LNCaP clone FGC (cell line): Measurements from ENCODE around the gene GTPBP4.
A peak's percentile ranks its signal among the peaks of the same experiment; 100 is the strongest.

Experiments used
- DNase-seq: peaks from one replicate; pipeline ENCODE4 v3.0.0-alpha.2; 2011; ENCODE audit warnings: low read depth
- H3K4me3 ChIP-seq: 2 replicates; pipeline ENCODE4 v1.5.1; 2011; ENCODE audit warnings: mild to moderate bottlenecking, low read depth, low read length, control low read depth
- CTCF ChIP-seq: IDR thresholded peaks from 2 replicates; pipeline ENCODE4 v1.5.1; 2012; ENCODE audit warnings: mild to moderate bottlenecking; ENCODE audit not compliant: control insufficient read depth, insufficient read depth; ENCODE audit errors: extremely low read depth

Gene GTPBP4

GRCh38 chr10:1044964-1045363 is 56.7 kb downstream of the GTPBP4 start:
- no peak overlapping the region for H3K4me3 ChIP-seq
- no peak for DNase-seq
- TF ChIP-seq CTCF: no peak

DNA sequence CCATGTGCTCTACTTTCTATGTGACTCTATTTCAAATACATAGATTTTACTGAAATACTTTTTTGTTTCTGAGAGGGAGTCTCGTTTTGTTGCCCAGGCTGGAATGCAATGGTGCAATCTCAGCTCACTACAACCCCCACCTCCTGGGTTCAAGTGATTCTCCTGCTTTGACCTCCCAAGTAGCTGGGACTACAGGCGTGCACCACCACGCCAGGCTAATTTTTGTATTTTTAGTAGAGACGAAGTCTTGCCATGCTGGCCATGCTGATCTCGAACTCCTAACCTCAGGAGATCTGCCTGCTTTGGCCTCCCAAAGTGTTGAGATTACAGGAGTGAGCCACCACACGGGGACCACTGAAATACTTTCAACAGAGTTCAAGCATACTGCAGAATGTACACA is 57.2 kb downstream of the GTPBP4 start:
- H3K4me3 ChIP-seq: no peak overlapping the region
- no peak for DNase-seq
- TF ChIP-seq CTCF: no peak

DNA sequence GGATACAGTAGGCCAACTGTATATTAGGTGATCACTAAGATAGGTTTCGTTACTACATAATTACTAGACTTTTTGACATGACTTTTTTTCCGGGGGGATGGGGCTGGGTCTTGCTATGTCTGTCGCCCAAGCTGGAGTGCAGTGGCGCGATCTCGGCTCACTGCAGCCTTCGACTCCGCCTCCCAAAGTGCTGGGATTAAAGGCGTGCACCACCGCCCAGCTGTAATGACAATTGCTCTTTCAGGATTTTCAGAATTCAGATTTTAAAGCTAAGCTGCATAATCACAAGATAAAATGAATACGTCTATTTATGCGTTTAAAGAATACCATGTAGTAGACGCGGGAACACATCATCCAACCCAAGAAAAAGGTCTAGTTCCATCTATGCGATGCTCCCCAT is 59.7 kb downstream of the GTPBP4 start:
- DNase-seq: no peak
- peak overlapping the region; percentile 81 for H3K4me3 ChIP-seq
- no peak for TF ChIP-seq CTCF

- TF ChIP-seq CTCF: no peak
- H3K4me3 ChIP-seq: peak overlapping the region; percentile 81
- DNase-seq: no peak
Observed at GRCh38 chr10:1048349-1048731, 60.1 kb downstream of the GTPBP4 start.

- peak within 1 kb of the TSS; percentile 81 for H3K4me3 ChIP-seq
- no peak for TF ChIP-seq CTCF
- peak; percentile 95 for DNase-seq
Observed at GRCh38 chr10:1048732-1049424, 60.6 kb downstream of the GTPBP4 start, which contains the start of gene IDI1. Gene IDI1, minus strand, starts transcription at chr10:1049119. Its CDS starts 116 bp downstream, at chr10:1049003.

GRCh38 chr10:1049425-1049958 is 61.3 kb downstream of the GTPBP4 start:
- no peak for DNase-seq
- no peak for TF ChIP-seq CTCF
- H3K4me3 ChIP-seq: peak overlapping the region; percentile 81

DNA sequence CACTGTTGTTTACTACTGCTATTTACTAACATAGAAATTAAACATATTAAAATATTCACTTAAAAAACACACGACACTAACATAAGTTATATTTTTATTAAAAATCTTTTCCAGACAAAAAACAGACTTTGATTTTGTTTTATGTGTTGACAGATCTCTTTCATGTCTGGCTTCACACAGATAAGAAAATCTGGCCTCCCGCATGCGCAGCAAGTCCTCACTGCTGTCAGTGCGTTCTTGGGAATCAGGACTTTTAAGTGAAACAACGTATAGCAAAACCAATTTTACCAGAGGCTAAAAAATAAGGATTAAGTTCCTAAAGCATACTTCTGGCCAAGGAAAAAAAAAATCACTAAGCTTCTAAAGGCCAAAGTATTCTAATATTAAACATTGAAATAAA is 61.9 kb downstream of the GTPBP4 start:
- no peak for TF ChIP-seq CTCF
- H3K4me3 ChIP-seq: peak overlapping the region; percentile 81
- DNase-seq: no peak
